H1 (cell line): ENCODE measurements around the gene COX6A2. TPM values are rescaled to one million over a fixed set of nuclear protein-coding genes. Genes with fewer than 3 reads are reported as not detected.

ENCODE experiments used
- CTCF ChIA-PET: fragments of 300-600 bp; sonication (Branson Sonifier 250); formaldehyde crosslinking; loops from one replicate; lab custom pipeline; 2021; ENCODE audit not compliant: partially characterized antibody; lab: Charles Lee
- POLR2A ChIA-PET: fragments of 300-600 bp; sonication (Branson Sonifier 250); formaldehyde crosslinking; loops from one replicate; lab custom pipeline; 2021; ENCODE audit warnings: inconsistent platforms; ENCODE audit not compliant: partially characterized antibody; lab: Charles Lee
- DNase-seq, 2 experiments: peaks; one replicate each; pipeline versions ENCODE4 v3.0.0 to v3.0.0-alpha.2; 2010 to 2022; ENCODE audit warnings: low spot score in 2 of 2, low read depth in 1 of 2, mixed read lengths in 1 of 2
- FAIRE-seq: peaks from 2 replicates; lab custom pipeline; 2011; peaks lifted over from hg19 to GRCh38; lab: Jason Lieb, UNC
- H2AFZ ChIP-seq: 2 replicates; pipeline ENCODE4 v1.8.1; 2012; ENCODE audit warnings: low read length, inconsistent platforms
- H2AK5ac ChIP-seq: 2 replicates; pipeline ENCODE4 v1.6.1; 2013; ENCODE audit warnings: low read depth, low read length
- H2BK120ac ChIP-seq: replicated peaks from 2 replicates; pipeline ENCODE3; 2013; ENCODE audit warnings: low read depth, low read length, inconsistent platforms
- H2BK12ac ChIP-seq: 2 replicates; pipeline ENCODE4 v1.6.1; 2013; ENCODE audit warnings: low read depth, low read length
- H2BK15ac ChIP-seq: 2 replicates; pipeline ENCODE4 v1.6.1; 2013; ENCODE audit warnings: low read length
- H2BK20ac ChIP-seq: 2 replicates; pipeline ENCODE4 v1.6.1; 2013; ENCODE audit warnings: low read length
- H2BK5ac ChIP-seq: 2 replicates; pipeline ENCODE4 v1.6.1; 2013; ENCODE audit warnings: low read depth, low read length
- H3K14ac ChIP-seq: 2 replicates; pipeline ENCODE4 v1.6.1; 2013; ENCODE audit warnings: inconsistent platforms; ENCODE audit not compliant: insufficient read length
- H3K18ac ChIP-seq: 2 replicates; pipeline ENCODE4 v1.6.1; 2013; ENCODE audit warnings: low read length; ENCODE audit errors: extremely low read depth
- H3K23ac ChIP-seq: 2 replicates; pipeline ENCODE4 v1.6.1; 2013; ENCODE audit warnings: inconsistent platforms; ENCODE audit not compliant: insufficient read length
- H3K23me2 ChIP-seq: 2 replicates; pipeline ENCODE4 v1.6.1; 2013; ENCODE audit warnings: low read depth, low read length
- H3K27ac ChIP-seq: 2 replicates; pipeline ENCODE4 v1.6.1; 2011; ENCODE audit warnings: low read depth, low read length, inconsistent platforms
- H3K27me3 ChIP-seq, 4 experiments: replicated peaks in 1 of 4; 1 replicate in 1 of 4; 2 replicates in 3 of 4; pipeline versions ENCODE4 v1.6.1 to v1.8.1; 2011 to 2013; ENCODE audit warnings: low read length in 3 of 4, mild to moderate bottlenecking in 3 of 4, inconsistent platforms in 2 of 4, mixed read lengths in 2 of 4, moderate library complexity in 1 of 4; ENCODE audit not compliant: control insufficient read depth in 3 of 4, insufficient read depth in 3 of 4; ENCODE audit errors: extremely low read depth in 1 of 4
- H3K36me3 ChIP-seq, 4 experiments: 2 replicates each; pipeline versions ENCODE4 v1.6.1 to v1.8.1; 2011 to 2013; ENCODE audit warnings: mild to moderate bottlenecking in 4 of 4, low read length in 3 of 4, moderate library complexity in 2 of 4, control low read depth in 1 of 4, inconsistent platforms in 1 of 4; ENCODE audit not compliant: insufficient read depth in 4 of 4, control insufficient read depth in 2 of 4
- H3K4ac ChIP-seq: replicated peaks from 2 replicates; pipeline ENCODE3; 2013; ENCODE audit warnings: low read length, low read depth, mixed read lengths, inconsistent platforms; ENCODE audit not compliant: insufficient read length
- H3K4me1 ChIP-seq, 4 experiments: replicated peaks in 1 of 4; 1 replicate in 1 of 4; 2 replicates in 3 of 4; pipeline versions ENCODE4 v1.6.1 to v1.8.1; 2011 to 2013; ENCODE audit warnings: low read length in 3 of 4, inconsistent platforms in 2 of 4, mixed read lengths in 1 of 4; ENCODE audit not compliant: insufficient read depth in 4 of 4, control insufficient read depth in 3 of 4
- H3K4me2 ChIP-seq, 2 experiments: 2 replicates each; pipeline versions ENCODE4 v1.6.1 to v1.8.1; 2011 to 2013; ENCODE audit warnings: low read depth in 2 of 2, low read length in 2 of 2, control low read depth in 1 of 2, inconsistent platforms in 1 of 2, mild to moderate bottlenecking in 1 of 2; ENCODE audit not compliant: insufficient read depth in 1 of 2
- H3K4me3 ChIP-seq, 4 experiments: fragments of 200-600, 300-600 bp in 1 of 4; sonication (generic), shearing (Covaris generic), sonication (Bioruptor Twin) in 1 of 4; 2 replicates each; pipeline versions ENCODE4 v1.5.1 to v1.8.1; 2011 to 2016; ENCODE audit warnings: low read length in 4 of 4, low read depth in 3 of 4, control low read depth in 2 of 4, inconsistent platforms in 2 of 4, mild to moderate bottlenecking in 2 of 4, mixed read lengths in 1 of 4, moderate library complexity in 1 of 4; ENCODE audit not compliant: insufficient read depth in 2 of 4; ENCODE audit errors: extremely low read depth in 1 of 4
- H3K56ac ChIP-seq: replicated peaks from 2 replicates; pipeline ENCODE3; 2013; ENCODE audit warnings: low read depth, mild to moderate bottlenecking, mixed read lengths, low read length, inconsistent platforms; ENCODE audit not compliant: insufficient read length
- H3K79me1 ChIP-seq: 2 replicates; pipeline ENCODE4 v1.6.1; 2013; ENCODE audit warnings: low read depth, low read length, control low read depth
- H3K79me2 ChIP-seq, 2 experiments: 2 replicates each; pipeline versions ENCODE4 v1.6.1 to v1.8.1; 2012 to 2013; ENCODE audit warnings: low read length in 2 of 2, mild to moderate bottlenecking in 2 of 2, inconsistent platforms in 1 of 2; ENCODE audit not compliant: insufficient read depth in 2 of 2, control insufficient read depth in 1 of 2
- H3K9ac ChIP-seq, 4 experiments: replicated peaks in 1 of 4; 1 replicate in 1 of 4; 2 replicates in 3 of 4; pipeline versions ENCODE4 v1.6.1 to v1.8.1; 2011 to 2013; ENCODE audit warnings: low read depth in 3 of 4, low read length in 3 of 4, control low read depth in 2 of 4, mild to moderate bottlenecking in 2 of 4, moderate library complexity in 2 of 4, inconsistent platforms in 1 of 4; ENCODE audit errors: extremely low read depth in 1 of 4
- H3K9me3 ChIP-seq, 2 experiments: 2 replicates each; pipeline versions ENCODE4 v1.6.1 to v1.8.1; 2012 to 2013; ENCODE audit warnings: mild to moderate bottlenecking in 2 of 2, moderate library complexity in 2 of 2, control low read depth in 1 of 2, inconsistent platforms in 1 of 2, low read depth in 1 of 2, low read length in 1 of 2, mixed read lengths in 1 of 2; ENCODE audit not compliant: insufficient read depth in 2 of 2
- H4K20me1 ChIP-seq, 2 experiments: replicated peaks in 1 of 2; 2 replicates each; pipeline versions ENCODE3 to v1.8.1; 2011 to 2013; ENCODE audit warnings: inconsistent platforms in 2 of 2, low read length in 2 of 2, mild to moderate bottlenecking in 1 of 2; ENCODE audit not compliant: insufficient read depth in 2 of 2, control insufficient read depth in 1 of 2
- H4K5ac ChIP-seq: 2 replicates; pipeline ENCODE4 v1.6.1; 2013; ENCODE audit warnings: low read length, low read depth, mixed read lengths, inconsistent platforms; ENCODE audit not compliant: insufficient read length
- H4K8ac ChIP-seq: 2 replicates; pipeline ENCODE4 v1.8.0; 2013; ENCODE audit warnings: mild to moderate bottlenecking, moderate library complexity, low read length, inconsistent platforms; ENCODE audit not compliant: insufficient read depth; ENCODE audit errors: extremely low read depth
- H4K91ac ChIP-seq: replicated peaks from 2 replicates; pipeline ENCODE3; 2013; ENCODE audit warnings: low read length, mixed read lengths, inconsistent platforms; ENCODE audit not compliant: insufficient read length
- ASH2L ChIP-seq: fragments of 200-600, 300-600 bp; sonication (generic); IDR thresholded peaks from one replicate; pipeline ENCODE4 v1.7.1; 2017; ENCODE audit warnings: low read length
- CREB1 ChIP-seq: IDR thresholded peaks from 2 replicates; pipeline ENCODE4 v1.6.1; 2012; ENCODE audit warnings: inconsistent platforms
- PHF8 ChIP-seq: fragments of 200-600 bp; sonication (generic); conservative IDR thresholded peaks from 2 replicates; pipeline ENCODE4 v1.7.1; 2012; ENCODE audit warnings: low read depth, mild to moderate bottlenecking, inconsistent platforms, low read length, moderate library complexity
- SAP30 ChIP-seq: fragments of 300-600 bp; sonication (generic); IDR thresholded peaks from 2 replicates; pipeline ENCODE4 v1.7.1; 2012; ENCODE audit warnings: low read length, moderate library complexity, mild to moderate bottlenecking, inconsistent platforms; ENCODE audit not compliant: insufficient read depth, insufficient replicate concordance
- SIRT6 ChIP-seq: IDR thresholded peaks from one replicate; pipeline ENCODE4 v1.7.1; 2012; ENCODE audit warnings: low read length, inconsistent platforms
- SRF ChIP-seq: IDR thresholded peaks from 2 replicates; pipeline ENCODE4 v1.6.1; 2011; ENCODE audit warnings: mild to moderate bottlenecking, low read depth, low read length, moderate library complexity
- TAF1 ChIP-seq: IDR thresholded peaks from 2 replicates; pipeline ENCODE4 v1.6.1; 2011; ENCODE audit warnings: mild to moderate bottlenecking, low read depth, low read length
- TAF7 ChIP-seq: optimal IDR thresholded peaks from 2 replicates; pipeline ENCODE3; 2011; ENCODE audit warnings: low read depth, mild to moderate bottlenecking, inconsistent platforms, low read length, moderate library complexity, borderline replicate concordance
- WGBS, 2 experiments: shearing (Covaris generic) in 1 of 2; methylation state at CpG; one replicate each; pipeline versions ENCODE4 v1.1.6 to v1.1.7; 2013 to 2015; ENCODE audit warnings: low lambda C conversion rate in 2 of 2, mixed read lengths in 2 of 2, inconsistent platforms in 1 of 2, low coverage in 1 of 2, missing lambda C conversion rate in 1 of 2; ENCODE audit not compliant: insufficient replicate concordance in 2 of 2, insufficient coverage in 1 of 2, insufficient read length in 1 of 2; ENCODE audit errors: extremely low coverage in 1 of 2, missing lambda C conversion rate in 1 of 2; 5-methylcytosine and 5-hydroxymethylcytosine counted together
- polyA plus RNA-seq, 7 experiments: library from polyadenylated mRNA; depleted of rRNA in 3 of 7; stranded (reverse) in 5 of 7; unstranded in 2 of 7; fragments of >200 nt in 5 of 7; fragments of 200-250 nt in 2 of 7; gene quantifications; 1 replicate in 5 of 7; 2 replicates in 1 of 7; 4 replicates in 1 of 7; pipeline versions ENCODE4 v1.2.1 to v1.2.3, GENCODE V29; 2011 to 2013; ENCODE audit warnings: missing spikeins in 2 of 7, mixed read lengths in 2 of 7
- total RNA-seq: library from RNA; stranded (reverse); fragmentation: NEBNext Ultra II Directional; extraction: Animal tissue kit (Norgen Biotek cat#: 25700); gene quantifications from 2 replicates; pipeline ENCODE4 v1.2.1, GENCODE V29; 2021

COX6A2 gene
- total and polyA plus RNA-seq, 2 of the 8 experiments (the other 6 are each of a cell fraction or from before 2014, with no cell fraction given): 0.79 TPM; not detected in 1

DNA sequence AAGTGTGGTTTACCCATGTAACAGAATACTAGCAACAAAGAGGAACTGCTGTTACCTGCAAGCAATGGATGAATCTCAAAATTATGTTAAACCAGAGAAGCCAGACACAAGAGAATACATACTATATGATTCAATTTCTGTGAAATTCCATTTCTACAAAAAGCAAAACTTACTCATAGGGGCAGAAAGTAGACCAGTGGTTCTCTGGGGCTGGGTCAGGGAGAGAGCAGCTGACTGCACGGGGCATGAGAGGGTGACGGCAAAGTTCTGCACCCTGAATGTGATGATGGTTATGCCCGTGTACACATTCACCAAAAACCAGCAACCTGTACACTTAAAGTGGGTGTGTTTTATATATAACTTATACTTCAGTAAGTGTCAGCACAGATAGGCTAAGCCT lies 11.4 kb upstream of the COX6A2 start:
- no peak for FAIRE-seq
- H2BK12ac ChIP-seq: no peak overlapping the region
- no peaks in the 10 kb centered on the region; a peak in 1 of 7 replicates for H3K4me1 ChIP-seq
- peaks cover 0 to 2% (median 0%) of the 10 kb centered on the region in 4 experiments; a peak in 1 of 7 replicates for H3K27me3 ChIP-seq
- no peaks in the 10 kb centered on the region for H3K9me3 ChIP-seq
- no peak overlapping the region for H3K14ac ChIP-seq
- H3K23ac ChIP-seq: no peak overlapping the region
- H3K56ac ChIP-seq: no peak overlapping the region
- no peaks in the 10 kb centered on the region for H3K79me2 ChIP-seq
- no peaks in the 10 kb centered on the region for H3K79me1 ChIP-seq
- no peaks in the 10 kb centered on the region for H4K20me1 ChIP-seq
- H3K9ac ChIP-seq: no peak overlapping the region
- H2BK120ac ChIP-seq: no peak overlapping the region
- H2BK5ac ChIP-seq: no peak overlapping the region
- H3K18ac ChIP-seq: no peak overlapping the region
- H4K8ac ChIP-seq: no peak overlapping the region
- no peak overlapping the region for H3K4me3 ChIP-seq
- H2AFZ ChIP-seq: no peak overlapping the region
- H4K5ac ChIP-seq: no peak overlapping the region
- POLR2A ChIA-PET: interaction anchor here (1.0 to 1.7 kb wide), 2 partner anchors 256 to 259 kb away, joined by 4 to 5 read pairs; partner anchors contain the start of gene FUS
- no peak overlapping the region for H4K91ac ChIP-seq
- DNase-seq: no peak
- H3K23me2 ChIP-seq: no peaks in the 10 kb centered on the region; the same call in 1 of the 2 replicates
- H3K4ac ChIP-seq: no peak overlapping the region
- H2BK15ac ChIP-seq: no peak overlapping the region
- no peak overlapping the region for H2BK20ac ChIP-seq
- no peak overlapping the region for H3K4me2 ChIP-seq
- H3K36me3 ChIP-seq: no peaks in the 10 kb centered on the region
- 84% methylated on average over 3 of the region's 3 CpGs; no CpG with 5 or more reads in 1 of the 2 experiments for WGBS, 2 experiments
- CTCF ChIA-PET: interaction anchor here (1.7 to 6.5 kb wide), 2 partner anchors 10 to 12 kb away, joined by 4 to 36 read pairs; partner anchors contain the start of gene COX6A2
- no peak overlapping the region for H2AK5ac ChIP-seq
- no peak overlapping the region for H3K27ac ChIP-seq
- no peak for TF ChIP-seq TAF7
- no peak for TF ChIP-seq SRF
- TF ChIP-seq PHF8: no peak
- TF ChIP-seq ASH2L: no peak
- TF ChIP-seq CREB1: no peak
- no peak for TF ChIP-seq TAF1
- no peak for TF ChIP-seq SIRT6
- TF ChIP-seq SAP30: no peak
